ENCODE results near the gene ZMIZ1. TPM values are rescaled to one million over a fixed set of nuclear protein-coding genes. Genes with fewer than 3 reads are reported as not detected.
A peak's percentile ranks its signal among the peaks of the same experiment; 100 is the strongest.

Gene ZMIZ1
- total RNA-seq, 6 experiments from 2014 or later, result 38.6 to 60.3 (median 51.2) TPM

- TF ChIP-seq CTCF (IDR thresholded peaks at IDR 0.05), result no peak
- no peak for DNase-seq
- Mint-ChIP-seq H3K36me3 (ENCODE audit: low read depth) (peaks cover 17% of the 10 kb centered on the region; the same call in 1 of the 2 replicates), H3K4me3 (no peak overlapping the region), H3K27ac (peak overlapping the region; percentile 99), H3K4me1 (ENCODE audit: low read depth) (peaks cover 48% of the 10 kb centered on the region), H3K27me3 (ENCODE audit: insufficient read depth) (peaks cover 12% of the 10 kb centered on the region), H3K9me3 (no peaks in the 10 kb centered on the region)
These were observed 233.2 kb downstream of the ZMIZ1 start for GRCh38 chr10:79301754-79302530.

- Mint-ChIP-seq H3K36me3 (ENCODE audit: low read depth) (peaks cover 23% of the 10 kb centered on the region; the same call in 1 of the 2 replicates), H3K27ac (peak overlapping the region; percentile 49; the same call in 1 of the 2 replicates), H3K4me3 (no peak overlapping the region), H3K9me3 (no peaks in the 10 kb centered on the region), H3K27me3 (ENCODE audit: insufficient read depth) (peaks cover 14% of the 10 kb centered on the region), H3K4me1 (ENCODE audit: low read depth) (peaks cover 33% of the 10 kb centered on the region)
- no peak for TF ChIP-seq CTCF (IDR thresholded peaks at IDR 0.05)
- DNase-seq, result no peak
These were observed 235.1 kb downstream of the ZMIZ1 start for GRCh38 chr10:79303631-79304478.

- H3K9me3 Mint-ChIP-seq, result no peaks in the 10 kb centered on the region
- H3K27ac Mint-ChIP-seq, result peak overlapping the region; percentile 56; the same call in 1 of the 2 replicates
- no peak for DNase-seq
- peaks cover 27% of the 10 kb centered on the region for H3K36me3 Mint-ChIP-seq (ENCODE audit: low read depth)
- no peak for TF ChIP-seq CTCF (IDR thresholded peaks at IDR 0.05)
- no peak overlapping the region for H3K4me3 Mint-ChIP-seq
- peaks cover 26% of the 10 kb centered on the region for H3K4me1 Mint-ChIP-seq (ENCODE audit: low read depth)
- peaks cover 14% of the 10 kb centered on the region for H3K27me3 Mint-ChIP-seq (ENCODE audit: insufficient read depth)
These were observed 235.8 kb downstream of the ZMIZ1 start for GRCh38 chr10:79304479-79305087.

- Mint-ChIP-seq H3K27me3 (ENCODE audit: insufficient read depth) (peaks cover 14% of the 10 kb centered on the region), H3K36me3 (ENCODE audit: low read depth) (peaks cover 28% of the 10 kb centered on the region), H3K4me3 (no peak overlapping the region), H3K9me3 (no peaks in the 10 kb centered on the region), H3K4me1 (ENCODE audit: low read depth) (peaks cover 17% of the 10 kb centered on the region), H3K27ac (no peak overlapping the region)
- no peak for DNase-seq
- TF ChIP-seq CTCF (IDR thresholded peaks at IDR 0.05), result no peak
These were observed 236.7 kb downstream of the ZMIZ1 start for GRCh38 chr10:79305515-79305914.

GRCh38 chr10:79305988-79306387 is 237.2 kb downstream of the ZMIZ1 start:
- H3K27ac Mint-ChIP-seq, result no peak overlapping the region
- H3K4me1 Mint-ChIP-seq (ENCODE audit: low read depth), result peaks cover 12% of the 10 kb centered on the region
- DNase-seq, result no peak
- H3K9me3 Mint-ChIP-seq, result no peaks in the 10 kb centered on the region
- peaks cover 24% of the 10 kb centered on the region for H3K36me3 Mint-ChIP-seq (ENCODE audit: low read depth)
- H3K4me3 Mint-ChIP-seq, result no peak overlapping the region
- TF ChIP-seq CTCF (IDR thresholded peaks at IDR 0.05), result no peak
- H3K27me3 Mint-ChIP-seq (ENCODE audit: insufficient read depth), result peaks cover 16% of the 10 kb centered on the region

Measured in HFFc6 (cell line).